Measurements from ENCODE around the gene DCX. TPM values are rescaled to one million over a fixed set of nuclear protein-coding genes. Genes with fewer than 3 reads are reported as not detected.

DCX gene
- total and polyA plus RNA-seq, 2 of the 13 experiments (the other 11 are each of a cell fraction or from before 2014, with no cell fraction given) = not detected

GRCh38 chrX:111268506-111268905 lies 143.5 kb downstream of the DCX start:
- intact Hi-C loops (cut with micrococcal nuclease; ENCODE audit: unreplicated experiment) (no loop called here), in situ Hi-C loops (cut with HindIII; ENCODE audit: extremely low pct_ligation_motif_present, low pct_unique_long_range_greater_than_20kb) (no loop called here)
- H3K4me3 ChIP-seq (replicated peaks in 1 of 3; ENCODE audit: insufficient read depth in 1 of 3, low read depth in 2 of 3, low read length in 3 of 3) = no peak overlapping the region
- H3K4me1 ChIP-seq (ENCODE audit: insufficient read depth, low read length) = no peaks in the 10 kb centered on the region
- ChIA-PET POLR2A (no interaction called here), CTCF (ENCODE audit: low intra/inter-chr PET ratio, low total read pairs) (no interaction called here)
- H3K4me2 ChIP-seq (ENCODE audit: low read depth, low read length) = no peak overlapping the region
- DNase-seq (ENCODE audit: low spot score) = no peak
- TF ChIP-seq SRSF1 (optimal IDR thresholded peaks at IDR 0.05; ENCODE audit: low read depth, low read length) (no peak), MBD4 (IDR thresholded peaks at IDR 0.05; ENCODE audit: borderline replicate concordance, low read length) (no peak), ZFP1 (CRISPR knock-in tag; IDR thresholded peaks at IDR 0.05) (no peak), ZFP91 (CRISPR knock-in tag; IDR thresholded peaks at IDR 0.05; ENCODE audit: borderline replicate concordance) (no peak), SNAI1 (CRISPR knock-in tag; IDR thresholded peaks at IDR 0.05; ENCODE audit: borderline replicate concordance) (no peak), TSC22D2 (CRISPR knock-in tag; IDR thresholded peaks at IDR 0.05; ENCODE audit: borderline replicate concordance) (no peak), ARID5B (CRISPR knock-in tag; IDR thresholded peaks at IDR 0.05) (no peak), MLLT10 (CRISPR knock-in tag; IDR thresholded peaks at IDR 0.05) (no peak), ZNF883 (CRISPR knock-in tag; IDR thresholded peaks at IDR 0.05; ENCODE audit: not compliant biosample characterization) (no peak), NR0B2 (CRISPR knock-in tag; IDR thresholded peaks at IDR 0.05) (no peak), ZNF136 (CRISPR knock-in tag; IDR thresholded peaks at IDR 0.05; ENCODE audit: low read depth) (no peak), ZFYVE20 (CRISPR knock-in tag; IDR thresholded peaks at IDR 0.05; ENCODE audit: borderline replicate concordance, low read depth) (no peak), ZSCAN20 (CRISPR knock-in tag; IDR thresholded peaks at IDR 0.05; ENCODE audit: borderline replicate concordance) (no peak), ERF (CRISPR knock-in tag; IDR thresholded peaks at IDR 0.05) (no peak), CHD2 (IDR thresholded peaks at IDR 0.05; ENCODE audit: low read depth, low read length) (no peak), ATF3 (CRISPR knock-in tag; IDR thresholded peaks at IDR 0.05) (no peak), ZSCAN12 (CRISPR knock-in tag; IDR thresholded peaks at IDR 0.05) (no peak), ATRX (CRISPR knock-in tag; IDR thresholded peaks at IDR 0.05; ENCODE audit: borderline replicate concordance) (no peak)
- no peak overlapping the region for H2AFZ ChIP-seq (ENCODE audit: low read length)
- no peaks in the 10 kb centered on the region for H4K20me1 ChIP-seq (ENCODE audit: insufficient read depth, low read length)
- no peaks in the 10 kb centered on the region for H3K36me3 ChIP-seq (replicated peaks in 1 of 2; ENCODE audit: control insufficient read depth in 1 of 2, insufficient read depth in 2 of 2, low read length in 2 of 2)
- no TSS peak for BruUV-seq (replicated peaks)
- H3K9ac ChIP-seq (ENCODE audit: insufficient read depth, low read depth, low read length) = no peak overlapping the region
- FAIRE-seq = no peak
- no peak for ATAC-seq
- no peaks in the 10 kb centered on the region for H3K9me3 ChIP-seq (ENCODE audit: low read length)
- WGBS (ENCODE audit: low lambda C conversion rate) = 4% methylated on average over 2 of the region's 2 CpGs
- H3K79me2 ChIP-seq (ENCODE audit: insufficient read depth, low read length) = no peaks in the 10 kb centered on the region
- no peak overlapping the region for H3K27ac ChIP-seq (ENCODE audit: extremely low read length, insufficient read depth, low read length)
- H3K27me3 ChIP-seq (ENCODE audit: control insufficient read depth in 1 of 2, insufficient read depth in 2 of 2, low read length in 2 of 2) = no peaks in the 10 kb centered on the region

Measured in HepG2 (cell line).